GM21367 (cell line): Measurements from ENCODE around the gene GDPD3.

Experiments used
- ATAC-seq: cut with Tn5 transposase; IDR thresholded peaks from one replicate; pipeline ENCODE4 v1.9.1; 2021; ENCODE audit not compliant: unreplicated experiment

GDPD3 gene

GRCh38 chr16:30082545-30083090, 30.7 kb downstream of the GDPD3 start:
- no peak for ATAC-seq

GRCh38 chr16:30079480-30079879, 33.9 kb downstream of the GDPD3 start:
- no peak for ATAC-seq

GRCh38 chr16:30078744-30079143, 34.6 kb downstream of the GDPD3 start:
- ATAC-seq = no peak

GRCh38 chr16:30077656-30078055, 35.7 kb downstream of the GDPD3 start:
- ATAC-seq = no peak

- no peak for ATAC-seq
Measured at GRCh38 chr16:30076276-30076791, 37.0 kb downstream of the GDPD3 start.

- ATAC-seq = peak; percentile 49
Measured at GRCh38 chr16:30075503-30076275, 37.6 kb downstream of the GDPD3 start, which contains the start of gene PPP4C. Gene PPP4C, plus strand, starts transcription at chr16:30075994. Its CDS starts 384 bp downstream, at chr16:30076378.

- no peak for ATAC-seq
Measured at GRCh38 chr16:30070490-30070889, 42.8 kb downstream of the GDPD3 start.

GRCh38 chr16:30069611-30070462, 43.5 kb downstream of the GDPD3 start:
- no peak for ATAC-seq

- ATAC-seq = no peak
Measured at GRCh38 chr16:30068750-30069610, 44.4 kb downstream of the GDPD3 start.

- no peak for ATAC-seq
Measured at GRCh38 chr16:30068333-30068732, 45.0 kb downstream of the GDPD3 start.

GRCh38 chr16:30067584-30067916, 45.8 kb downstream of the GDPD3 start:
- no peak for ATAC-seq

GRCh38 chr16:30066761-30067583, 46.4 kb downstream of the GDPD3 start:
- ATAC-seq = no peak

- ATAC-seq = no peak
Measured at GRCh38 chr16:30065943-30066760, 47.2 kb downstream of the GDPD3 start.

- ATAC-seq = peak; percentile 60
Measured at GRCh38 chr16:30065102-30065942, 48.0 kb downstream of the GDPD3 start, which contains the start of gene ALDOA. Gene ALDOA, plus strand, starts transcription at chr16:30065760. Its CDS starts 1,138 bp downstream, at chr16:30066898.

GRCh38 chr16:30064729-30065101, 48.6 kb downstream of the GDPD3 start:
- no peak for ATAC-seq

- no peak for ATAC-seq
Measured at GRCh38 chr16:30063893-30064728, 49.2 kb downstream of the GDPD3 start.

- ATAC-seq = no peak
Measured at GRCh38 chr16:30063278-30063892, 50.0 kb downstream of the GDPD3 start.
